GM12873 (cell line): ENCODE data around the gene PLA2G4B.

ENCODE experiments used
- CTCF ChIP-seq: IDR thresholded peaks from 2 replicates; pipeline ENCODE4 v1.5.1; 2012; ENCODE audit warnings: low read depth, mild to moderate bottlenecking, moderate library complexity, low read length, control low read depth; ENCODE audit not compliant: insufficient read depth; ENCODE audit errors: missing control alignments

The PLA2G4B gene

GRCh38 chr15:41860049-41860828, 21.6 kb downstream of the PLA2G4B start:
- peak; percentile 18 for TF ChIP-seq CTCF

- TF ChIP-seq CTCF, result no peak
These were observed 23.2 kb downstream of the PLA2G4B start for GRCh38 chr15:41861736-41862356.

GRCh38 chr15:41862515-41863116, 24.0 kb downstream of the PLA2G4B start:
- no peak for TF ChIP-seq CTCF

GRCh38 chr15:41865490-41866055, 26.9 kb downstream of the PLA2G4B start:
- no peak for TF ChIP-seq CTCF

DNA sequence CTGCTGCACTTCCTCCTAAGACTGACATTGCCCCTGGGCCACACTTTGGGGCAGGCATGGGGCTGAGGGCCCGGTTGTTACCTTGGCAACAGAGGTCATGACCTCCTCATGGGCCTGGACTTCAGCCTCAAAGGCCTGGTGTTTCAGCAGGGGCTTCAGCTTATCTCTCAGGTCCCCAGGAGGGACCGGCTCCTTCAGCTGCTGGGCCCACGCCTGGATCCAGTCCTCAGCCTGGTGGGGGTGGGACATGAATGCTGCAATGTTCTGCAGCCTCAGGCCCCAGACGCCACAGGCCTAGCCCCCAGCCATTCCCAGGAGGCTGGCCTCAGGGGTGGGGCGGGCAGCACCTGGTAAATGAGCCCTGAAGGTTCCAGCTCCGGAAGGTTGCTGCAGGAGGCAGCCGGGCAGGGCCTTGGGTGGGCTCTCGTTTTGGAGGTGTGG, 27.6 kb downstream of the PLA2G4B start:
- TF ChIP-seq CTCF, result no peak

DNA sequence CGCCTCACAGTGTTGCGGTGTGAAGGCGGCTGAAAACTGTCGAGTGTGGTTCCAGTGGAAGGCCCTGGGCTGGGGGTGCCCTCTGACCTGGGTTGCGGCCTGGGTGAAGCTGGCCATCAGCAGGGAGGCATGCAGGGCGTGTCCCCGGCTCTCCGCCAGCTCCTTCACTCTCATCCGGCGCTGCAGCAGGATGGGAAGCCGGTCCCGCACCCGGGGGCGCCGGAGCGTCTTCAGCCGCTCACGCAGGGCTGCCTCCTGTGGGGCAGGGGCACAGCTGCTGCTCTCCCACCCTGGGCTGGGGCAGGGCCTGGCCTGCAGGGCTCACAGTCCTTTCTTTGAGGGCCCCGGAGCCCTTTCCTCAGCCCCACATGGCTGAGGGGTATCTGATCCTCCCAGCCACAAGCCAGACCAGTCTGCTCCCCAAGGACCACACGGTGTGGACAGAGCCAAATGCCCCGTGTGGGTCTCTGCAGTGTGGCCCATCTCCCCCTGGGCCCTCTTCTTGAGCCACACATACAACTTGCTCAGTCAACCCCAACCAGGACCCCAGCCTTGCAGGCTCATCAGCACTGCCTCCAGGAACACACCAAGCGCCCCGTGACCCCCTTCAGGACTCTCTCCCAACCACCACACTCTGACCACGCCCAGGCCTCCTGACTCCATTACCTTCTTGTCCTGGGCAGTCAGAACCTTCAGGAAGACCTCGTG, 28.4 kb downstream of the PLA2G4B start:
- no peak for TF ChIP-seq CTCF

DNA sequence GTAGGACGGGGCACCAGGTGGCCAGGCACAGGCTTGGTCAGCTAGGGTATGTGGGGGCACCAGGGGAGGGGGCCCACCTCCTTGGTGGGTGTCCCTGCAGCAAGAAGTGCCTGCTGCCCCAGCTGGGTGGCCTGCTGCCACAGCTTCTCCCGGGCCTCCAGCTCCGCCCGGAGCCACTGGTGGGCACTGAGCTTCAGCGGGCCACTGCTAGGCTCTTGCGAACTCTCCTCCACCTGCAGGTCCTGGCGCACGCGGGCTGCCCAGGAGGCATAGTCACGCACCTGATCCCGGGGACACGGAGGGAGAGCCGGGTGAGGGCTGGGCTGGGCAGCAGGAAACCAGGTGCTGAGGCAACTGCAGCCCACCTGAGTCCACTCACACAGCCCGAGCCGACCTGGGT, 29.7 kb downstream of the PLA2G4B start:
- TF ChIP-seq CTCF, result no peak
